HG02759 (cell line): Measurements from ENCODE around the gene GPR39.

Experiments used
- ATAC-seq: cut with Tn5 transposase; IDR thresholded peaks from one replicate; pipeline ENCODE4 v1.9.1; 2021; ENCODE audit warnings: mild to moderate bottlenecking, moderate library complexity; ENCODE audit not compliant: unreplicated experiment

Gene GPR39

GRCh38 chr2:132668189-132668823 lies 251.7 kb downstream of the GPR39 start:
- ATAC-seq: no peak

GRCh38 chr2:132668987-132669907 lies 252.6 kb downstream of the GPR39 start:
- ATAC-seq: peak; percentile 25

- peak; percentile 42 for ATAC-seq
Observed at GRCh38 chr2:132669908-132670495, 253.4 kb downstream of the GPR39 start, which contains the start of gene LYPD1. TSS of gene LYPD1 (minus strand) at chr2:132670205. CDS start at chr2:132669932, 273 bp downstream.

- ATAC-seq: no peak
Observed at GRCh38 chr2:132670496-132671150, 254.0 kb downstream of the GPR39 start.

GRCh38 chr2:132671151-132671835 lies 254.7 kb downstream of the GPR39 start:
- no peak for ATAC-seq

- ATAC-seq: no peak
Observed at GRCh38 chr2:132676999-132677398, 260.4 kb downstream of the GPR39 start.

- no peak for ATAC-seq
Observed at GRCh38 chr2:132677661-132678060, 261.1 kb downstream of the GPR39 start.

- no peak for ATAC-seq
Observed at GRCh38 chr2:132678483-132678882, 261.9 kb downstream of the GPR39 start.

GRCh38 chr2:132680544-132680943 lies 263.9 kb downstream of the GPR39 start:
- no peak for ATAC-seq

GRCh38 chr2:132681766-132682165 lies 265.2 kb downstream of the GPR39 start:
- ATAC-seq: no peak

- no peak for ATAC-seq
Observed at GRCh38 chr2:132690664-132691303, 274.2 kb downstream of the GPR39 start.

- ATAC-seq: no peak
Observed at GRCh38 chr2:132691556-132691955, 275.0 kb downstream of the GPR39 start.

GRCh38 chr2:132692816-132693215 lies 276.2 kb downstream of the GPR39 start:
- ATAC-seq: no peak
